K562 (cell line): ENCODE data around the gene HMGN2. TPM values are rescaled to one million over a fixed set of nuclear protein-coding genes. Genes with fewer than 3 reads are reported as not detected.

Experiments
- ARID3A ChIP-seq: IDR thresholded peaks from 2 replicates; pipeline ENCODE4 v1.6.1; 2012; ENCODE audit warnings: low read depth, low read length, improper control_type of control experiment, borderline replicate concordance
- ARID4B ChIP-seq: sonication (generic); formaldehyde crosslinking; IDR thresholded peaks from 2 replicates; pipeline ENCODE4 v1.8.0; 2022; ENCODE audit warnings: mild to moderate bottlenecking, missing genetic modification reagents
- CBX3 ChIP-seq, 2 experiments: IDR thresholded peaks; 1 replicate in 1 of 2; 2 replicates in 1 of 2; pipeline ENCODE4 v1.6.1; 2012; ENCODE audit warnings: inconsistent platforms in 2 of 2, low read length in 2 of 2, borderline replicate concordance in 1 of 2, control low read depth in 1 of 2
- CHCHD3 ChIP-seq: fragments of 250-450 bp; sonication (Bioruptor Pico); IDR thresholded peaks from 2 replicates; pipeline ENCODE4 v2.1.2; 2022; ENCODE audit warnings: mild to moderate bottlenecking
- GTF2A2 ChIP-seq: IDR thresholded peaks from 2 replicates; pipeline ENCODE4 v1.6.1; 2016; ENCODE audit warnings: mild to moderate bottlenecking, missing genetic modification characterization, missing compliant biosample characterization
- JUND ChIP-seq, 2 experiments: IDR thresholded peaks; 2 replicates in 1 of 2; 3 replicates in 1 of 2; pipeline ENCODE4 v1.6.1; 2011; ENCODE audit warnings: borderline replicate concordance in 2 of 2, low read depth in 2 of 2, low read length in 2 of 2, improper control_type of control experiment in 1 of 2, missing biosample characterization in 1 of 2, missing genetic modification characterization in 1 of 2, missing genetic modification reagents in 1 of 2
- NRF1 ChIP-seq, 2 experiments: fragments of 450-650 bp; IDR thresholded peaks in 1 of 2; conservative IDR thresholded peaks in 1 of 2; 2 replicates each; pipeline ENCODE4 v1.6.1; 2014; ENCODE audit warnings: mild to moderate bottlenecking in 2 of 2
- RBM22 ChIP-seq: fragments of 200-400 bp; formaldehyde crosslinking; IDR thresholded peaks from 2 replicates; pipeline ENCODE4 v1.6.1; 2018; ENCODE audit warnings: low read length, low read depth; ENCODE audit not compliant: poor library complexity, severe bottlenecking
- TAF1 ChIP-seq: IDR thresholded peaks from 2 replicates; pipeline ENCODE4 v1.6.1; 2011; ENCODE audit warnings: mild to moderate bottlenecking, low read length, moderate library complexity; ENCODE audit not compliant: insufficient read depth, control insufficient read depth, severe bottlenecking; ENCODE audit errors: extremely low read depth
- TSC22D4 ChIP-seq: fragments of 450-650 bp; IDR thresholded peaks from 2 replicates; pipeline ENCODE4 v1.6.1; 2016; ENCODE audit warnings: missing genetic modification characterization, missing biosample characterization, control low read depth
- VEZF1 ChIP-seq: fragments of 200-800 bp; sonication (Bioruptor generic); IDR thresholded peaks from 2 replicates; pipeline ENCODE4 v1.6.1; 2017; ENCODE audit warnings: missing genetic modification characterization, missing compliant biosample characterization
- ZBTB26 ChIP-seq: fragments of 450-650 bp; formaldehyde crosslinking; IDR thresholded peaks from 2 replicates; pipeline ENCODE4 v1.4.0; 2022; ENCODE audit warnings: missing genetic modification characterization
- ZBTB7A ChIP-seq: IDR thresholded peaks from 2 replicates; pipeline ENCODE4 v1.6.1; 2011; ENCODE audit warnings: low read depth, mild to moderate bottlenecking, low read length, moderate library complexity, borderline replicate concordance; ENCODE audit not compliant: control insufficient read depth
- ZFX ChIP-seq: sonication (generic); formaldehyde crosslinking; IDR thresholded peaks from 2 replicates; pipeline ENCODE4 v1.8.0; 2022; ENCODE audit warnings: mild to moderate bottlenecking, missing genetic modification reagents, moderate library complexity
- ZNF143 ChIP-seq: sonication (generic); formaldehyde crosslinking; IDR thresholded peaks from 2 replicates; pipeline ENCODE4 v1.9.0; 2022; ENCODE audit warnings: mild to moderate bottlenecking, missing genetic modification reagents
- ZNF253 ChIP-seq: fragments of 250-450 bp; sonication (Bioruptor Pico); conservative IDR thresholded peaks from 2 replicates; pipeline ENCODE4 v1.6.1; 2021; ENCODE audit warnings: mild to moderate bottlenecking
- polyA plus RNA-seq, 8 experiments: library from polyadenylated mRNA; depleted of rRNA in 4 of 8; stranded (reverse) in 5 of 8; unstranded in 3 of 8; fragments of >200 nt; fragmentation: Nextera tagmentation in 2 of 8; fragmentation: Illumina TruSeq in 1 of 8; extraction: Ambion mirVana in 2 of 8; extraction: Trizol in 1 of 8; gene quantifications; 2 replicates each; pipeline versions ENCODE4 v1.2.1 to v1.2.3, GENCODE V29; 2011 to 2014; ENCODE audit warnings: inconsistent platforms in 1 of 8, missing spikeins in 1 of 8
- total RNA-seq, 7 experiments: library from RNA; depleted of rRNA in 6 of 7; stranded (reverse); fragments of >200 nt in 6 of 7; fragmentation: Illumina TruSeq in 2 of 7; extraction: Trizol in 2 of 7; gene quantifications; 2 replicates each; pipeline versions ENCODE4 v1.2.1 to v1.2.3, GENCODE V29; 2011 to 2021; ENCODE audit warnings: low replicate concordance in 1 of 7

The HMGN2 gene
- total and polyA plus RNA-seq, 9 of the 15 experiments (the other 6 are each of a cell fraction or from before 2014, with no cell fraction given), result 370 to 1,354 (median 965) TPM

- no peak for TF ChIP-seq TSC22D4 (tag)
- peak; percentile 64; the same call in 1 of the 2 replicates for TF ChIP-seq ZBTB7A
- TF ChIP-seq TAF1, result peak; percentile 86
- peak; percentile 93 for TF ChIP-seq JUND (IDR thresholded peaks at IDR 0.05; ENCODE audit: borderline replicate concordance, low read depth, low read length)
- TF ChIP-seq JUND (tag; IDR thresholded peaks at IDR 0.05; ENCODE audit: borderline replicate concordance, low read depth, low read length), result no peak; the same call in 1 of the 3 replicates
- no peak for TF ChIP-seq CHCHD3 (CRISPR knock-in tag)
- TF ChIP-seq RBM22, result no peak
- peak; percentile 96 for TF ChIP-seq ZBTB26 (CRISPR knock-in tag)
- peak; percentile 27; the same call in 1 of the 2 replicates for TF ChIP-seq ZFX (CRISPR knock-in tag)
- peak; percentile 95 for TF ChIP-seq VEZF1 (CRISPR knock-in tag)
- TF ChIP-seq ZNF143 (CRISPR knock-in tag), result no peak
- no peak for TF ChIP-seq GTF2A2 (tag)
- no peak for TF ChIP-seq ZNF253 (CRISPR knock-in tag)
- TF ChIP-seq NRF1 (conservative IDR thresholded peaks at IDR 0.05 in 1 of 2, IDR thresholded peaks at IDR 0.05 in 1 of 2), result peak; percentile 99 to 100
- TF ChIP-seq CBX3 (IDR thresholded peaks at IDR 0.05; ENCODE audit: borderline replicate concordance in 1 of 2, low read length in 2 of 2), result peak in 1 of 2 experiments; percentile 97; a peak in 2 of 3 replicates
- no peak for TF ChIP-seq ARID3A
- TF ChIP-seq ARID4B (CRISPR knock-in tag), result peak; percentile 99
These were observed 40.1 kb upstream of the HMGN2 start, which contains the start of gene DHDDS (continued) for GRCh38 chr1:26431979-26432695.
